ENCODE measurements around the gene PLCL2.
A peak's percentile ranks its signal among the peaks of the same experiment; 100 is the strongest.

PLCL2 gene

DNA sequence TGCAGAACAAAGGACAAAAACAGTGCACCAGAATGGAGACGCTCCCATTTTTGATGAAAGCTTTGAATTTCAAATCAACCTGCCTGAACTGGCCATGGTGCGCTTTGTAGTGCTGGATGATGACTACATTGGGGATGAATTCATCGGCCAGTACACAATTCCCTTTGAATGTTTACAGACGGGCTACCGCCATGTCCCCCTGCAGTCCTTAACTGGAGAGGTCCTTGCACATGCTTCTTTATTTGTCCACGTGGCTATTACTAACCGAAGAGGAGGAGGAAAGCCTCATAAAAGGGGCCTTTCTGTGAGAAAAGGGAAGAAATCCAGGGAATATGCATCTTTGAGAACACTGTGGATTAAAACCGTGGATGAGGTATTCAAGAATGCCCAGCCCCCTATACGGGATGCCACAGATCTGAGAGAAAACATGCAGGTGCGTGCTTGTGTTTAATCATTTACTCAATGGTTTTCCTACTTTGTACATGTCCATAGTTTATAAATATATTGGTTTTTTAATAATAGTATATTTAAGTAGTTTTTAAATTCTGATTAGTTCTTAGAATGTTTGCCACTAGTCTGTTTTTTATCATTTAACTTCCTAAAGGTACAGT, 127.1 kb downstream of the PLCL2 start:
- DNase-seq (ENCODE audit: low read depth): no peak

DNA sequence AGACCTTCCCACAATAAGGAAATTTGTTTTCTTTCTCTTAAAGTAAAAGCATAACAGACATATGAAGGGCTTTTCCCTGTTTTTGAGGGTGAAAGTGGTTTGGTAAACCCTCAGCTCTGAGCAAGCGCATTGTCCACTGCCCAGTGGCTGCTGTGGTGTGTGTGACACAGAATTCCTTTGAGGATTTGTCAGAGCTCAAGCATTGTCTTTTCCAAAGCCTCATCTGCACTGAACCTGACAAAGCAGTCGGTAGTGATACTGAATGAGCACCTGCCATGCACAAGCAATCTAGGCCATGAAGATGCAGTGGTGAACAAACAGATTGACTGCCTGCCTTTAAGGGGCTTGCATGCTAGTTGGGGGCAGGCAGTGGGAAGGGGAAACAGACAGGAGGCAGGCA, 128.3 kb downstream of the PLCL2 start:
- no peak for DNase-seq (ENCODE audit: low read depth)

DNA sequence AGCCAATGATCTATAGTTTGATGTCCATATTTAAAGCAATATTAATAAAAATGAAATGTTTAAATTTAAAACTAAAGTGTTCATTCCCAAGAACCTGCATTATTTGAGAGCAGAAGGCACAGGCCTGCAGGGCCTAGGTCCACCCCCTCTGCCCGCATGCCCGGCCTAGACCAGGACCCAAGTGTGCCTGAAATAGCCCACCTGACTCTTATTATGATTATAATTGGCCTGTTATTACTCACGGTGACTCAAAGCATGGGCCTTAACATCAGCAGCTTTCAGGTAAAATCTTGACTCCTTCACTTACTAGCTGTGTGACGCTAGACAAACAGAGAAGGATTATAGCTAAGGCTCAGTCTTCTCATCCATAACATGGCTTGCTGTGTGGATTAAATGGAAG, 128.8 kb downstream of the PLCL2 start:
- no peak for DNase-seq (ENCODE audit: low read depth)

DNA sequence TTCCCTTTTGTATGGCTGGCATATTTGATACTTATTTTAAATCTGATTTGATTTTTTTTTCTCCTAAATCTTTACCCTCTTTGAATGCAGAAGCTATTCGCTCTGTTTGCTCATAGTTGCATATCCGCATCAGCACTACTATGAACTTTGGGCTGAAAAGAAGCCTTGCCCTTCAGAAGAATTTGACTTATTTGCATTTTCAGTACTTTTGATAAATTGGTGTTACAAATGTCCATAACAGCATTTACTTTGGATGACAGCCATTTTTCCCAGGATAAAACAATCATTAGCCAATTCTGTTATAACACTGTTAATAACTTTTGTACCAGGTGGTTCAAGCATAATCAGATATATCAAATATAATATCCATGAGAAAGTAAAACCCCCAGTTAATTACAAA, 129.5 kb downstream of the PLCL2 start:
- DNase-seq (ENCODE audit: low read depth): no peak

DNA sequence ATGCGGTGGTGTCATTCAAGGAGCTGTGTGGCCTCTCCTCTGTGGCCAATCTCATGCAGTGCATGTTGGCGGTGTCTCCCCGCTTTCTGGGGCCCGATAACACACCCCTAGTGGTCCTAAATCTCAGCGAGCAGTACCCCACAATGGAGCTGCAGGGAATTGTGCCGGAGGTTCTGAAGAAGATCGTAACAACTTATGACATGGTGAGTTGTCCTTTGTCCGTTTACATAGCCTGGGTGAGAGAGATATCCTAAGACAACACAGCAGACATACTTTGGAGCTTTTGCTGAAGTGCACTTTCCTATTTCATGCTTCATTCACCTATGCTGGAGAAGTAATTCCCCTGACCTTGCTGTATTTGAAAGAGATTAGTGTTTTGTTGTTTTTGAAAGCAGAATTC, 130.0 kb downstream of the PLCL2 start:
- DNase-seq (ENCODE audit: low read depth): no peak

DNA sequence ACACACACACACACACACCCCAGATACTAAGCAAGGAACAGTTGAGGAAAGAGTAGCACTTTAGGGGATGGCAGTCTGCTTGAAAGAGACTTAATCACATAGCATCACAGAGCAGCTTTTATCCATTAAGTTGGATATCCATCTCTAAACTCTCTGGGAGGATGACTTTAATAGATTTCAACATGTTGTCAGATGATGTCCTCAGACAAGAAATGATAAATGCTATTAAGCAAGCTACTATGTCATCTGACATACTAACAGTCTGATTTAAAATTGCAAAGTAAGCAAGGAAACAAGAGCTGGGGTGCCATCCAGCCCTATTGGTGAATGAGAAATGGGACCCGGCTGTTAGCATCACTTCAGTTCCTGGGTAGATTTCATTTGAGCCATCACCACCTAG, 136.9 kb downstream of the PLCL2 start:
- DNase-seq (ENCODE audit: low read depth): no peak

DNA sequence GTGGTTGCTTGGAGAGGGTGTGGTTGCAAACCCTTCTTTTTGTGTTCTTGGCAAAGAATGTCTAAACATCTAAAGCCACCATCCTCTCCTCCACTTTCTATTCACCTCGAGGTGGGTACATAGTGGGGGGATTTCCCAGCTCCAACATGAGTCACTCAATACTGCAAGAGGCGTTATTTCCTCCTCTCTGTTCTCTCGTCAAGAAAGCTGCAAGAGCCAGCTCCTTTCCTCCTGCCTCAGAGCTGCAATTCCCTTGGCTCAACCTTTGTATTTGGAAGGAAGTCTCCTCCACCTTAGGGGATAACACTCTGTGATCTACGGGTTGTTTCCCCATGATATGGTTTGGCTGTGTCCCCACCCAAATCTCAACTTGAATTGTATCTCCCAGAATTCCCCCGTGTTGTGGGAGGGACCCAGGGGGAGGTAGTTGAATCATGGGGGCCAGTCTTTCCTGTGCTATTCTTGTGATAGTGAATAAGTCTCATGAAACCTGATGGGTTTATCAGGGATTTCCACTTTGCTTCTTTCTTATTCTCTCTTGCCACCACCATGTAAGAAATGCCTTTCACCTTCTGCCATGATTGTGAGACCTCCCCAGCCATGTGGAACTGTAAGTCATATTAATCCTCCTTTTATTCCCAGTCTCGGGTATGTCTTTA, 138.4 kb downstream of the PLCL2 start:
- DNase-seq (ENCODE audit: low read depth): peak; percentile 24

DNA sequence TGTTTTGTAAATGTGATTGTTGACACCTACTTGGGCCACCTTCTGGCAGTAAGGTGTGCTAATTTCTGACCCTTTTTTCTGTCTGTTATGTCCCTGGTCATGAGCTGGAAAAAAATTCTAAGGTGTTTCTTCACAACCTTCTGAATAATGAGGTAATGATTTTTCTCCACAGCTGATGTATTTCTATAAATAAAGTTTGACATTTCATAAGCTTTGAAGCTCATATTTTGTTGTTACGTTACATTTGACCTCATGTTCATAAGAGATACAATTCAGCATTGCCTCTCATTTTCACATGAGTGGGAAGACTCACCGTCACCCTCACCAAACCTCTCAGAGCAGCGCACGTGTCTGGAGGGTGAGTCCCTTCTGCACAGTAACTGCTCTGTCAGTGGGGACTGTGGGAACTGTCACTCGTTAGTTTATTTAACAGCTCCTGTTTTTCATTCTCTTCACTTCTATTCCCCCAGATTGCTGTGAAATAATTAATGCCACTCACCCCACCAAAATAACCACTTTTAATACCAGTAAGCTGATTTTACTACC, 140.9 kb downstream of the PLCL2 start:
- peak; percentile 25 for DNase-seq (ENCODE audit: low read depth)

DNA sequence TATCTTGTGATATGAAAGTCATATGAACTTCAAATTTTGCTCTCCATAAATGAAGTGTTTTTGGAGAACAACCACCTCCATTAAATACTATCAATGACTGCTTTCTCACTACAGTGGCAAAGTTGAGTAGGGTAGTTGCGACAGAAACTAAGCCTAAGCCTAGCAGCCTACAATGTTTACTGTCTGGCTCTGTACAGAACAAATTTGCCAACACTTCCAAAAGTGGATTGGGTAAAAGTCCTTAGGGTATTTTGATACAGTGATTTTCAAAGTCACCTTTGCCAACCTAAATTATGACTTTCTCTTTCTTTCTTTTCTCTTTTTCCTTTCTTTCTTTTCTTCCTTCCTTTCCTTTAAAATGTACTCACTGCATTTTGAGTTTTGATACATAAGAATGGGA, 142.6 kb downstream of the PLCL2 start:
- no peak for DNase-seq (ENCODE audit: low read depth)

DNA sequence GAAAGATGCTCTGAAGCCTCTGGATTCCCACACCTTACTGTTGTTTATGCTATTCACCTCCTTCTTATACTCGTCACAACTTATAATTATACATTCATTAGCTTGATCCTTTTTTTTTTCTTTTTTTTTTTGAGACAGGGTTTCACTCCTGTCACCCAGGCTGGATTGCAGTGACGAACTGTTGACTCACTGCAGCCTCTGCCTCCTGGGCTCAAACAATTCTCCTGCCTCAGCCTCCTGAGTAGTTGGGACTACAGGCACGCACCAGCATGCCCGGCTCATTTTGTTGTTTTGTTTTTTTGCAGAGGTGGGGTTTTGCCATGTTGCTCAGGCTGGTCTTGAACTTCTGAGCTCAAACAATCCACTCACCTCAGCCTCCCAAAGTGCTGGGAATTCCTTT, 143.6 kb downstream of the PLCL2 start:
- no peak for DNase-seq (ENCODE audit: low read depth)

DNA sequence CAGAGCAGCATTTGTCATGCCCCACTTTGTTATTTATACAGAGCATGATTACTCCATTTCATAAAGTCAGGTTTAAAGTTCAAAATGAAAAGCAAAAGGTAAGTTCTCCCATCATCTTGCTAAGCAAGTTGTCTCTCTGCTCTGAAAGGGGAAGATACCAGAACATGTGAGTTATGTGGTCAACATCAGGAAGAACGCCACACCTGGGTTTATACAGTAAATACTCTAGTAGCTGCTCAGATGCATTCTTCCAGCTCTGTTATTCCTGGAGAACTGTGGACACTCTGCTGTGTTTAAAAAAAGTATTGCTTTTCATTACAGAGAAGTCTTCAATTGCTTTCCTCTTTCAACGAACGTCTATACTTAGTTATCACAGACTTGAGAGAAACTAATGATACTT, 145.7 kb downstream of the PLCL2 start:
- DNase-seq (ENCODE audit: low read depth): no peak

DNA sequence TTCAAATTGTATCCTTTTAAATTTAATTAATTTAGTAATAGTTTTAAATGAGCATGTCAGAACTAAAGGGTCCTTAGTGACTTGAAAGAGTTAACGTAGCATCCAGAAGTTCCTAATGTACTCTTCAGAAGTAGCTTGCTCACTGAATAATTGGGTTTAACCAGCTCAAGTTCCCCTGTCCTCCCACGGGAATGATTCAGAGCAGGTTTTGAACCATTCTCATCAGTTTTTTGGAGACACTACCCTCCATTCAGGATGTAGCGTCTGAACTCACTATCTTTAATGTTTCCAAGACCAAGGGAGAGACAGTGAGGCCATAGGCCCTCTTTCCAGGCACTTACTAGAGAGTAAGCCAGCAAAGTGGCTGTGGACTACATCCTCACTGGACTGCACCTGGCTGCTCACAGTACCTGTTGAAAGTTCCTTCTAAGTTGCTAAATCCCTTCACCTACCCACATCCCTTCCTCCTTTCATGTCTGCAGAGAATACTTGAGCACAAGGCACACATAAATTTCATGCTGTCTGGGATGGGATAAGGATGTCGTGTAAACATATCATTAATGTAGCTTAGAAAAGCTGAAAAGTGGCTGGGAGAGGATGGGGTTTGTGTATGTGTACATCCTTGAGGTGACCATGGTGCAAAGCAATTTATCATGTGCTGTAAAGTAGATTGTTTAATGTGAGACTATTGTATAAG, 146.3 kb downstream of the PLCL2 start:
- DNase-seq (ENCODE audit: low read depth): no peak

DNA sequence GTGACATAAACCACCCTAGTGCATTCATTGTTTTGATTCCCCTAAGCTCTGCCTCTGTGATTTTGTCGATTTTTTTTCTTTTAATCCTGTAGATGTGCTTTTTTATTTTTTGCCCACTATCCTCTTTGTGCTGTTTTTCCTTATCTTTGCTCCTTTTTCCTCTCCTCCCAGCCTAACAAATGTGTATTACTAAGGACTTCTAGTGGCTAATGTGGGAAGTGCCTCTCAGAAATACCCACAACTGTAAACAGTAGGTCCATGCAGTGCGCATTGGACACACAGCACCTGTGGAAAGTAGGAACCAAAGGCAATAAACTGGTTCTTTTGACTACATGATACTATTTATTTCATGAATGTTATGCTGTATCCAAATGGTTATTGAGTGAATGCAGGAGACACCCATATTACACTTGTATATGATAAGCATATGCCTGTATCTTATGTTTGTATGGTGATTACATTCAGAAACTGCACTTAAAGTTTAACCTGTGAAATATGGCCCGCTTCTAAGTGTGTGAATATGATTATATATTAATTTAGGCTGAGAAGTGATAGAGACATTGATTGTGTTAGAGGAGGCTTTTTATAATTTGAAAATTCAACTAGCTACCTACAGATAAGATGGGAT, 147.8 kb downstream of the PLCL2 start:
- DNase-seq (ENCODE audit: low read depth): no peak

DNA sequence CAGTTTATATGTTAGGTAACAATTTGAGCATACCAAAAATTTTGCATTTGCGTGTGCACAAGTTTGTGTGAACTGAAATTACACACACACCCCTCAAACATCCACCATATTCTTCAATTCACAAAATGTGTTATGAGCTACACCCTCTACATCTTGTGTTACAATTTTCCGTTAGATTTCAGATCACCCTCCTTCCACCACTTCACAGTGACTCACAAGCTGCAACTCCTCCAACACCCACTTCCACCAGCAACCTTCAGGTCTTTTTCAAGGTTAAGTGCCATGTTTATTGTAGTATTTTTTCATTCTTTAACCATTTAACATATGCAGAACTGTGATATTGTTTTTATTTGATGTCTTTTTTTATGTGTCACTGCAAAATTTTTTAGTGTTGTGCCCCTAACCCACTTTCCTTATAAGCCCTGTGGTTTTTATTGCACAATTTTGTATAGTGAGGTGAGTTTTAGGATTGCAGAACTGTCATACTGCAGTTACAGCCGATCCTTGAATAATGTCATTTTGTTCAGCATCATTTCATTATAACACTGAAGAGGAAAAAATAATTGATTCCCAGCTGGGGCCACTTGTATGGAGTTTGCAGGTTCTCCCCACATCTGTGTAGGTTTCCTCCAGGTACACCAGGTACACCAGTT, 148.9 kb downstream of the PLCL2 start:
- DNase-seq (ENCODE audit: low read depth): no peak

DNA sequence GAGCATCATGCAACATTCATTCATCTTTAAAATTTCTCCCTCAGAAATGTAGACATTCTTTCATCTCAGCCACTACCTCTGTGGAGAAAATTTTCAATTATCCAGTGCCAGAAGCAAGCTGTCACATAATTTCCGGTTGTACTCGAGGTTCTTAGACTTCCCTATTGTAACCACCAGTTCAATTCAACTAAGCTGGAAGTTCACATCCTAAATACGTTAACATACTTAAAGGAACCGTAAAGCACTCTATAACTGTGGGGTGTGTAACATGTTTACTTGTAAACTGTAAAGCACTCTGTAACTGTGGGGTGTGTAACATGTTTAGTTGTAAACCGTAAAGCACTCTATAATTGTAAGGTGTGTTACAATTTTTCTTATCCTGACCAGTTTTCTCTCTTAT, 150.3 kb downstream of the PLCL2 start:
- no peak for DNase-seq (ENCODE audit: low read depth)

DNA sequence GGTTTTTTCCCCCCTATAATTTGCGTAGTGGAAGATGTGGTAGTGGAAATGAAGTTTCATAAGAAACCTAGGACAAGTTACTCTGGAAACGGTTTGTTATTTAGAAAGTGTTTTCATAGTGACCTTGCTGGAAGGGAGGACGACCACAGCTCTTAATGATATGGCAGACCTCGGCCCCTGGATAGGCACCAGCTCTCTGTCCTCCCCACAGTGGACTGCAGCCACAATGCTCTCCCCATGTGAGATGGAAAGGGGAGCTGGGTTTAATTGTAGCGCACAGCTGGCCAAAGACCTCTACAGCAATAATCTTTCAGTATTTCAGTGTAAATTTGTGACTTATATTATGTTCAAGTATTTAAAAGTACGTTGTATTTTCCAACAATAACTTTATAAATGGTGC, 151.2 kb downstream of the PLCL2 start:
- no peak for DNase-seq (ENCODE audit: low read depth)

DNA sequence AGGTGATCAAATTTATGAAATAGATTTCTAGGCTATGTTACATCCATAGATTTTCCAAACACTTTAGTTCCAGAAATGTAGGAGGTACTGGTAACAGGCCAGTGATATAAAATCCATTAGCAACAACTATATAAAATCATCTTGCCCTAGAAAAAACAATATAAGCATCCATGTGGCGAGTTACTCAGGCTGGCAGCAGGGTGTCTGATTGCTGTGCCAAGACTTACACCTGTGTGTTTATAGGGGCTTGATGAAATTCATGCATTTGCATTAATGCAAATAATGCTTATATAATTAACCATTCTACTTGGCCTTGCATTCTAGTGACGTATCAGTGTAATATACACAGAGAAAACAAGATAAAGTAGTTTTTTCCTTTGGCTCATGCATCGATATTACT, 153.4 kb downstream of the PLCL2 start:
- DNase-seq (ENCODE audit: low read depth): no peak

DNA sequence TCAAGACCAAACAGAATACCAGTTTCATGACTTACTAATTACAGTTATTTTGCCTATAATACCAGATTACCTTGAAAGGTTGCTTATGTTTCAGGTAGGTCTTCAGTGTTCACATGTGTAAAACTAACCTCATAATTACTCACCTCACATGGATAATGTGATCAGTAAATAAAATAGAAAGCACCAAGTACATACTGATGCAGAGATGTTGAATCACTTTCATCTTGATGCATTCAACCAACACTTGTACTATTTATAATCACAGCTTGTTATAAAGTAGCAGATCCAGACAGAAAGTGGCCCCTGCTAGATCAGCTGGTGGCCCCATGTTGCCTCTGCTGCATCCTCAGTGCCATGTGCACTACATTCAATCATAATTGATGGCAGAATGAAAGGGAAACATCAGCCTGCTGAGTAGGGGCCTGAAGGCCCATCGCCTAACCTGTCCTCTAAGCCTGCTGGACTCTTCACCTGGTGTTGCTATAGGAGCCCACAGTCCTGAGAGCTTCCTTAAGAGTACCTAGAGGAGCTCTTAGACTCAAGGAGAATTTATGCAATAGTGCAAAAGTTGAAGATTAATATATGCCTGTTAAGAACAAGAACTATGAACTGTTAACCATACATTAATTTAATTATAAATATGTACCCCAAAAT, 154.3 kb downstream of the PLCL2 start:
- no peak for DNase-seq (ENCODE audit: low read depth)

DNA sequence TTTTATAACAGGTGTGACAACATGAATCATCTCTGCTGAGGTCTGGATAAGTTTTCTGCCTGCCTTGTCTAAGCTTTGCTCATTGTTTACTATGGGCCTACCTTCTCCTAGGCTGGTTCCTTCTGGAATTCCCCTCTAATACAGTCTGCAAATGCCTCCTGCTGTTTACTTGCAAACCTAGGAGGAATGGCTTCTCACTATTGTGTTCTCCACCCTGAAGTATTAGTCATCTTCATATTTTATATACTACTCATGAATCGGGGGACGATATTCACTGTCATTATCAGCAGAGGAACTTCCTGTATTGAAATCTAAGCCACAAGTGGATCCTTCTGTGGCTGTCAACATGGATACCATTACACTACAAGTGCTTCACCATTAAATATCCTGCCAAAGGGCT, 154.8 kb downstream of the PLCL2 start:
- no peak for DNase-seq (ENCODE audit: low read depth)

DNA sequence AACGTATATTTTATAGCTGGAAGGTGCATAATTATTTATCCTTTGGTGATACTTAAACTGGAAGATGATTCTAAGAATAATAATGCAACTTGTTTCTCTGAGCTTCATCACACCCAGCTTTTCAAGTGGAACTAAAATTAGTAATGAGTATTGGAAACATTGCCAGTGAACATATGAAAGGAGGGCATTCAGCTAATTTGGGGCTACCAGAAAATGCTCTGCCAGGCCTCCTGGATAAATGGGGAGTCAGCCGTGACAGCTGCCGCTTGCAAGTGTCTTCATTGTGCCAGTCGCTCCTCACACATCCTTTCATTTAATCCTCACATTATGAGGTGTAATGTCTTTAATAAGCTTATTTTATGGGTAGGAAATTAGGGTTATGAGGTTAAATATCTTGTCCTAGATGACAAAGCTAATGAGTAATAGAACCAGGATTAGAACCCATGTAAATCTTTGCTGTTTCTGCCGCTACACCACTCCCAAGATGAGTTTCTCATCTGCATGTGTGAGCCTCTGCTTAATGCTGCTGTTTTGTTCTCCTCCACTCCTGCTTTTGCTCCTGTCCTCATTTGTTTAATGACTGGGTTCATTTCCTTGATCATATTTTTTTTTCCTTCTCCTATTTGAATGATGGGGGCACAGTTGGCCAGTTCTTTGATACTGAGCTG, 155.7 kb downstream of the PLCL2 start:
- DNase-seq (ENCODE audit: low read depth): no peak

DNA sequence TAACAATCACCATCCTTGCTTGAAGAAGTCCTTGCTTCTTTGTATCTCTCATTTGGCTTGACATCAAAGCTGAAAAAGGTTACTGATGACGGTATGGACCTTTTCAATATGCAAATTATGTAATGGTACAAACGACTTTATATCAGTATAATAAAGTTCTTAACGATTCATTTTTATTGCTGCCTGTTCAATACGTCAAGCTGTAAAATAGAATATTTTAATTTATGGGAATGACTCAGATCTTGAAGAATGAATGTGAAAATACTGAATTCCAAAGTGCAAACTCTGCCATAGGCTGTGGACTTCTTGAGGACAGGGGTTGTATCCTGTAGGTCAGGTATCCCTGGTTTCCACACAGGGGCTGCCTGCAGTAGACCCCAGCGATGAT, 156.2 kb downstream of the PLCL2 start:
- no peak for DNase-seq (ENCODE audit: low read depth)

Measured in stimulated activated CD8-positive, alpha-beta memory T cell treated with anti-CD3 and anti-CD28 coated beads, Interleukin-4, amount 100 ng/mL, for 24 hours (primary cell).